ENCODE data around the gene GPNMB.

- TF ChIP-seq, protein P1, sequence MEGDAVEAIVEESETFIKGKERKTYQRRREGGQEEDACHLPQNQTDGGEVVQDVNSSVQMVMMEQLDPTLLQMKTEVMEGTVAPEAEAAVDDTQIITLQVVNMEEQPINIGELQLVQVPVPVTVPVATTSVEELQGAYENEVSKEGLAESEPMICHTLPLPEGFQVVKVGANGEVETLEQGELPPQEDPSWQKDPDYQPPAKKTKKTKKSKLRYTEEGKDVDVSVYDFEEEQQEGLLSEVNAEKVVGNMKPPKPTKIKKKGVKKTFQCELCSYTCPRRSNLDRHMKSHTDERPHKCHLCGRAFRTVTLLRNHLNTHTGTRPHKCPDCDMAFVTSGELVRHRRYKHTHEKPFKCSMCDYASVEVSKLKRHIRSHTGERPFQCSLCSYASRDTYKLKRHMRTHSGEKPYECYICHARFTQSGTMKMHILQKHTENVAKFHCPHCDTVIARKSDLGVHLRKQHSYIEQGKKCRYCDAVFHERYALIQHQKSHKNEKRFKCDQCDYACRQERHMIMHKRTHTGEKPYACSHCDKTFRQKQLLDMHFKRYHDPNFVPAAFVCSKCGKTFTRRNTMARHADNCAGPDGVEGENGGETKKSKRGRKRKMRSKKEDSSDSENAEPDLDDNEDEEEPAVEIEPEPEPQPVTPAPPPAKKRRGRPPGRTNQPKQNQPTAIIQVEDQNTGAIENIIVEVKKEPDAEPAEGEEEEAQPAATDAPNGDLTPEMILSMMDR (IDR thresholded peaks at IDR 0.05): no peak
- TF ChIP-seq POLR2AphosphoS5 (IDR thresholded peaks at IDR 0.05): no peak
- no peak for TF ChIP-seq POLR2A (IDR thresholded peaks at IDR 0.05)
These were observed 36.5 kb downstream of the GPNMB start for GRCh38 chr7:23283086-23283485.
